SIG-M5 treated with dmso at 0.1 percent for 504 hours (cell line): Measurements from ENCODE around the gene LTA4H.

ENCODE experiments used
- DNase-seq: peaks from one replicate; lab custom pipeline; 2025; ENCODE audit not compliant: unreplicated experiment; lab: John Stamatoyannopoulos, UW

Gene LTA4H

GRCh38 chr12:96057986-96058553 lies 22.7 kb upstream of the LTA4H start:
- no peak for DNase-seq

- no peak for DNase-seq
These were observed 21.5 kb upstream of the LTA4H start for GRCh38 chr12:96056646-96057455.

GRCh38 chr12:96054244-96054610 lies 18.8 kb upstream of the LTA4H start:
- peak; percentile 88 for DNase-seq

- peak; percentile 84 for DNase-seq
These were observed 18.3 kb upstream of the LTA4H start for GRCh38 chr12:96053476-96054243.

GRCh38 chr12:96051756-96052485 lies 16.5 kb upstream of the LTA4H start:
- DNase-seq = no peak

GRCh38 chr12:96050139-96050538 lies 14.8 kb upstream of the LTA4H start:
- DNase-seq = no peak

- no peak for DNase-seq
These were observed 13.7 kb upstream of the LTA4H start for GRCh38 chr12:96049101-96049500.

GRCh38 chr12:96048393-96048969 lies 13.1 kb upstream of the LTA4H start:
- DNase-seq = no peak

GRCh38 chr12:96047229-96048211 lies 12.1 kb upstream of the LTA4H start:
- DNase-seq = peak; percentile 95

- no peak for DNase-seq
These were observed 11.3 kb upstream of the LTA4H start for GRCh38 chr12:96046543-96047228.

- DNase-seq = no peak
These were observed 10.2 kb upstream of the LTA4H start for GRCh38 chr12:96045566-96045965.

- peak; percentile 21 for DNase-seq
These were observed 9.5 kb upstream of the LTA4H start for GRCh38 chr12:96044943-96045290.

- DNase-seq = peak; percentile 15
These were observed 8.9 kb upstream of the LTA4H start for GRCh38 chr12:96044017-96044942.

GRCh38 chr12:96041181-96041580 lies 5.8 kb upstream of the LTA4H start:
- no peak for DNase-seq

GRCh38 chr12:96040305-96041133 lies 5.1 kb upstream of the LTA4H start:
- no peak for DNase-seq

GRCh38 chr12:96039516-96039915 lies 4.1 kb upstream of the LTA4H start:
- no peak for DNase-seq

- no peak for DNase-seq
These were observed 1.5 kb upstream of the LTA4H start for GRCh38 chr12:96036765-96037455.
